ENCODE results near the gene ITK.

GRCh38 chr5:157270771-157271170 lies 90.1 kb downstream of the ITK start:
- TF ChIP-seq CTCF (IDR thresholded peaks at IDR 0.05) (no peak), POLR2A (IDR thresholded peaks at IDR 0.05) (no peak)
